Effector memory CD4-positive, alpha-beta T cell (primary cell): ENCODE data around the gene DSC3.

Experiments
- DNase-seq, 3 donors: peaks; one replicate each; pipeline ENCODE4 v3.0.0-alpha.2; 2020
- H3K27ac ChIP-seq: 2 replicates; pipeline ENCODE4 v1.7.0; 2013; ENCODE audit warnings: mild to moderate bottlenecking, low read length, moderate library complexity; ENCODE audit not compliant: insufficient read depth, poor library complexity, severe bottlenecking
- H3K27me3 ChIP-seq: replicated peaks from 2 replicates; pipeline ENCODE4 v1.7.0; 2013; ENCODE audit warnings: mild to moderate bottlenecking, low read length; ENCODE audit not compliant: insufficient read depth, control insufficient read depth, poor library complexity, severe bottlenecking
- H3K36me3 ChIP-seq: 2 replicates; pipeline ENCODE4 v1.7.0; 2013; ENCODE audit warnings: mild to moderate bottlenecking, low read length, moderate library complexity; ENCODE audit not compliant: control insufficient read depth, insufficient read depth
- H3K4me1 ChIP-seq: 2 replicates; pipeline ENCODE4 v1.7.0; 2013; ENCODE audit warnings: low read length, mild to moderate bottlenecking; ENCODE audit not compliant: control insufficient read depth, insufficient read depth, poor library complexity, severe bottlenecking
- H3K4me3 ChIP-seq: 2 replicates; pipeline ENCODE4 v1.7.0; 2013; ENCODE audit warnings: low read length, low read depth, mild to moderate bottlenecking; ENCODE audit not compliant: insufficient read depth, poor library complexity, severe bottlenecking
- H3K9me3 ChIP-seq: 2 replicates; pipeline ENCODE4 v1.7.0; 2013; ENCODE audit warnings: mild to moderate bottlenecking, low read length, moderate library complexity; ENCODE audit not compliant: control insufficient read depth

The DSC3 gene

DNA sequence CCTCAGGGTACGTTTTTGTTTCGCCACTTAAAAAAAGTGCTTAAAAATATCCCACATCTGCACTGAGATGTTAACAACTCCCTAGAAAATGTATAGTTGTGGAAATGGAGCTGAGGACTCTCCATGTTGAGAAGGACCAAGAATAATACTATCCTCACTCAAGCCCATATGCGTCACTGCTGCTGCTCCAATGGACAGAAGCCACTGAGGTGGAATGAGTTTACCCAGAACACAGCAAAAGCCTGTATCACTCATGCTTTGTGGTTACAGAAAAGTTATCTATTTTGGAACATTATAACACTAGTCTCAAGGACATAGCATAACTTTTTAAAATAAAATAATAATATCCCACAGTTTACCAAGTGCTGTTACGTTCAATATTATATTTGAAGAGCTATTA is 31.9 kb downstream of the DSC3 start:
- Histone ChIP-seq H3K9me3 (no peaks in the 10 kb centered on the region), H3K36me3 (no peaks in the 10 kb centered on the region), H3K4me3 (no peak overlapping the region), H3K27me3 (no peaks in the 10 kb centered on the region), H3K27ac (no peak overlapping the region), H3K4me1 (no peaks in the 10 kb centered on the region)
- DNase-seq: no peak

DNA sequence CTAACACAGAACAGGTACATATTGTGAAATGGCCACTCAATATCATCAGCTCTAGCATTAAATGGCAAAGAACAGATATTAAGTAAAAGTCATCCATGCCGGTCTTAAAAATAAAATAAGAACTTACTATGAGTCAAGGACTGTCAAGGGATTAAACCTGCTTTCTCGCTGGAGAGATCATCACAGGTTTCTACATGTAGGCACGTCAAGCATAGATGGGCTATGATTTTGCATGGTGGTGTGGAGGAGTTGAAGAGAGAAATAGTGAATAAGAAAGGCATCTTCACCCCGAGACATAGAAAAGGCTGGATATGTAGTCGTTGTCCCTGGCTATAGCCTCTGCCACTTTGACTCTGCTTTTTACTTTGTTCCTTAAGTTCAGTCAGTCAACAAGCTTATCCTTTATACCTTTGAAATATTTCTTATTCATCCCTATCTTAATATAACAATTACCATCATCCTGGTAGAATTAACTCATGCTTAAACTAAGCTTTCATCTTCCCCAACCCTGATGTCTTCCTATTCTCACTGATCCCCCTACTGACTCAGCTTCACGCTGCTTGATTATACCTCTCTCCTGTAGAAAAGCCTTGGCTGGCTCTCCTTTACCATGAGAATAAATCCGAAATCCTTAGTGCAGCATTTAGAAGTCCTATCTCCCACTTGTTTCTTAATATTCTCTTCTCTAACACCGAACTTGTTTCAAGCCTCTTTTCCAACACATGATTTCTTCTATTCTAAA is 42.5 kb downstream of the DSC3 start:
- Histone ChIP-seq H3K27ac (no peak overlapping the region), H3K4me3 (no peak overlapping the region)
- DNase-seq: no peak

DNA sequence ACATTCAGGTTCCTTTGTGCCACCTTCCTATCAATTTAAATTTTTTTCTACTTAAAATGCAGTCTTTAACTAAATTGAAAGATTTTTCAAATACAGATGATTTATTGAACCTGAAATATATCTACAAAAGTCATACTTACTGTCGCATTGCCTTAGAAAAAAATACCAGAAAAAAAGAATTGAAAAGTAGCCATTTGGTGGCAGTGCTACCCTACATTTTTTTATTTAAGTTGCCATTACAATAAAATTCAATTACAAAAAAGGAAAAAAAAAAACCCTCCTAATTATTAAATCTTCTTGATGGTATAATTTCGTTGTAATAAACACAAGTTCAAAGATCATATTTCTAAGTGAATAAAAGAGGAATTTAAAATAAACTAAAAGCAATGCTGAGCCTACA is 43.4 kb downstream of the DSC3 start:
- no peak for DNase-seq
- H3K4me1 ChIP-seq: no peaks in the 10 kb centered on the region
- H3K4me3 ChIP-seq: no peak overlapping the region
- H3K36me3 ChIP-seq: no peaks in the 10 kb centered on the region
- H3K9me3 ChIP-seq: no peaks in the 10 kb centered on the region
- H3K27ac ChIP-seq: no peak overlapping the region
- H3K27me3 ChIP-seq: no peaks in the 10 kb centered on the region

More for the DNA sequence above, 42.5 kb downstream of the DSC3 start:
- no peaks in the 10 kb centered on the region for H3K27me3 ChIP-seq
- H3K36me3 ChIP-seq: no peaks in the 10 kb centered on the region
- H3K4me1 ChIP-seq: no peaks in the 10 kb centered on the region
- no peaks in the 10 kb centered on the region for H3K9me3 ChIP-seq

GRCh38 chr18:30997223-30997622 is 45.3 kb downstream of the DSC3 start:
- Histone ChIP-seq H3K9me3 (no peaks in the 10 kb centered on the region), H3K27ac (no peak overlapping the region), H3K4me3 (no peak overlapping the region), H3K36me3 (no peaks in the 10 kb centered on the region), H3K27me3 (no peaks in the 10 kb centered on the region), H3K4me1 (no peaks in the 10 kb centered on the region)
- no peak for DNase-seq

DNA sequence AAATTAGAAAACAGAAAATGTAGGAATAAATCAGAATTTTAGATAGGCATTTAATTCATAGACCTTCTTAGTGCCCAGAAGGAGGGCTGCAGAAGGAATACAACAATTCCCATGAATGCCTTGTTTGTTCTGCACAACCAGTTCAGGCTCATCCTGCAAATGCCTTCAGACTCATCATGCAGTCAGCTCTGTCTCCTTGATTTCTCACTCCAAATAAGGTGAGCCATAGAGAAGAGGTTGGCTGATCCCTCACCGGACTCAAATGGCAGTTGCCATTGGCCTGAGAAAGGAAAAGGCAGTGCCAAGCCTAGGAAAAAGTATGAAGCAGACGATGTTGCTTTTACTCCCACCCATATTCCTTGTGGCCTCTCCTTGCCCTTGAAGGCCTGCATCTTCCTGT is 50.3 kb downstream of the DSC3 start:
- Histone ChIP-seq H3K9me3 (no peaks in the 10 kb centered on the region), H3K4me3 (no peak overlapping the region), H3K4me1 (no peaks in the 10 kb centered on the region), H3K27me3 (no peaks in the 10 kb centered on the region), H3K36me3 (no peaks in the 10 kb centered on the region), H3K27ac (no peak overlapping the region)
- no peak for DNase-seq

DNA sequence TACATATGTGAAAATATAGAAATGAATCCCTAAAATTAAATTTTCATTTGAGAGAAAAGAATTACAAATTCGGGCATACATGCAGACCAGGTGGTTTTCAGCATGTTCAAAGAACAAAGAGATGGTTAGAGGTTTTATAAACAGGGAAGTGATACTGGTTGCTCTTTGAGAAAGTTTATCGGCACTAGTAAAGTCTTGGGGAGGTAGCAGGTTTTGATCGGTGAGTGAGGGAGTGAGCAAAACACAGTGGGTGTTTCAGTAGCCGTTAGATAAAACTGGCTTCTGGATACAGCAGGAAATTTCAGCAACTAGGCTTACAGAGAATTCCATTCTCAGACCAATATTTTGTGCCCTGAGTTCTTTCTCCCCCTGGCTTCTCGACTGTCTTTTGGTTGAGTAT is 51.1 kb downstream of the DSC3 start:
- H3K36me3 ChIP-seq: no peaks in the 10 kb centered on the region
- no peak overlapping the region for H3K27ac ChIP-seq

DNA sequence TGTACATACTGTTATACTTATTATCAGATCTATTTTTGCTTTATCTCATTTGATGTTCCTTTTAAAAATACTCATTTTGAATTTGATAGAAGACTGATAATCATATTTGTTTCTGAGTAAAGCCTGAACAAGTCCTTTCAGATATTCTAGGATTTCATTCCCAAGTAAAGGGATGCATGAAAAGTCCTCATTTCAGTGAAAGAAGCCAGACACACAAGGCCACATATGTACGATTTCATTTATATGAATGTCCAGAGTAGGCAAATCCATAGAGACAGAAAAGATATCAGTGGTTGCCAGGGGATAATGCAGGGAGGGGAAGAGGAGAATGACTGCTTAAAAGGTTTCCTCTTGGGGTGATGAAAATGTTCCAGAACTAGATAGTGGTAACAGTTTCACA is 53.4 kb downstream of the DSC3 start:
- H3K4me3 ChIP-seq: no peak overlapping the region
- no peaks in the 10 kb centered on the region for H3K9me3 ChIP-seq
- no peak for DNase-seq
- H3K4me1 ChIP-seq: no peaks in the 10 kb centered on the region
- no peaks in the 10 kb centered on the region for H3K27me3 ChIP-seq
- H3K36me3 ChIP-seq: no peaks in the 10 kb centered on the region
- no peak overlapping the region for H3K27ac ChIP-seq

More for the DNA sequence above, 51.1 kb downstream of the DSC3 start:
- no peaks in the 10 kb centered on the region for H3K9me3 ChIP-seq
- H3K4me1 ChIP-seq: no peaks in the 10 kb centered on the region
- no peak for DNase-seq
- H3K27me3 ChIP-seq: no peaks in the 10 kb centered on the region
- H3K4me3 ChIP-seq: no peak overlapping the region

- H3K4me1 ChIP-seq: no peaks in the 10 kb centered on the region
- no peaks in the 10 kb centered on the region for H3K27me3 ChIP-seq
- H3K27ac ChIP-seq: no peak overlapping the region
- H3K4me3 ChIP-seq: no peak overlapping the region
- no peaks in the 10 kb centered on the region for H3K36me3 ChIP-seq
- no peak for DNase-seq
- no peaks in the 10 kb centered on the region for H3K9me3 ChIP-seq
These were observed 54.1 kb downstream of the DSC3 start for GRCh38 chr18:30988440-30988839.

DNA sequence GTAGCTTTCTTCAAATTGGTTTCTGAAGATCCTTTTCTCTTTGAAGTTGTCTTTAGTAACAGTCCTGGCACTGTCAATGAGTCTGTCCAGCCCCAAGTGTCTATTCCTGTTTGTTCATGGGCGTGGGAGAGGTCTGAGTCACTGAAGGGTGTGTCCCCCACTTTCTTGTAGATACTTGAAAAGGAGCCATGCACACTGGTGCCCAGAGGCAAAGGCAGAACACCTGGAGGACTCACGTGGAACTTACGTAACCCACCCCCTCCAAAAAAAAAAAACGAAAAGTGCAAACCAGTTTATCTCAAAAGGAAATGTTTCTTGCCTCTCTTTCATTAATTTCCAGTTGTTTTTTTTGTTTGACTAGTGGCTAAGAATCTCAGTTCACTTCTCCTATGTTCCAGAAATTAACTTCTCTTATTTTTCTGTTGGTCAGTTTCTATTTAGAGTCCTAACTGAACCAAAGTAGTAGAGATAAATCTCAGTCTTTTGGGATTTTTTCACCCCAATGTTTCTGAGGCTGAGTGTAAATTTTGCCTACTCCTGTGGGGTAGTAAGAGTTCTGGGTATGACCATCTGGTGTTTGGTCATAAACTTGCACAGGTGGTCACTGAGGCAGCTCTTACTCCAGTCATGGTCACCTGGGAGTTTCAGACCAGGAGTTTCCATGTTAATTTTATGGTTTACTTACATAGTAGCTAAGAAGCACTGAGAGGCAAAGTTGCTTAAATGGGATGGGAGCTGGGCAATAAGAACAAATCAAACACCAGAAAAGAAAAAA is 54.9 kb downstream of the DSC3 start:
- H3K36me3 ChIP-seq: no peaks in the 10 kb centered on the region
- no peaks in the 10 kb centered on the region for H3K9me3 ChIP-seq
- H3K4me3 ChIP-seq: no peak overlapping the region
- H3K27me3 ChIP-seq: no peaks in the 10 kb centered on the region
- H3K4me1 ChIP-seq: no peaks in the 10 kb centered on the region
- no peak for DNase-seq
- H3K27ac ChIP-seq: no peak overlapping the region

- DNase-seq: no peak
- Histone ChIP-seq H3K9me3 (no peaks in the 10 kb centered on the region), H3K36me3 (no peaks in the 10 kb centered on the region), H3K4me3 (no peak overlapping the region), H3K4me1 (no peaks in the 10 kb centered on the region), H3K27ac (no peak overlapping the region), H3K27me3 (no peaks in the 10 kb centered on the region)
These were observed 56.8 kb downstream of the DSC3 start for GRCh38 chr18:30985753-30986152.
